ENCODE results near the gene MIDN. TPM values are rescaled to one million over a fixed set of nuclear protein-coding genes. Genes with fewer than 3 reads are reported as not detected.

The MIDN gene
- total RNA-seq, 1 donor from 2014 or later, result 121 TPM

Other genes with a start within 250 kb of the MIDN start
- not detected for gene GRIN3B, start 248.2 kb upstream of the MIDN start, total RNA-seq
- 210 TPM for gene TMEM259, start 227.5 kb upstream of the MIDN start, total RNA-seq
- gene RNU6-2, start 227.1 kb upstream of the MIDN start, total RNA-seq, result not detected
- 223 TPM for gene CNN2, start 222.0 kb upstream of the MIDN start, total RNA-seq
- gene ABCA7, start 208.5 kb upstream of the MIDN start, total RNA-seq, result 21.4 TPM
- gene ARHGAP45, start 181.4 kb upstream of the MIDN start, total RNA-seq, result 20.7 TPM
- gene POLR2E, start 153.2 kb upstream of the MIDN start, total RNA-seq, result 138 TPM
- gene GPX4, start 144.6 kb upstream of the MIDN start, total RNA-seq, result 213 TPM
- 122 TPM for gene SBNO2, start 74.3 kb upstream of the MIDN start, total RNA-seq
- gene STK11, start 42.8 kb upstream of the MIDN start, total RNA-seq, result 51.2 TPM
- 0.73 TPM for gene CBARP, start 10.6 kb upstream of the MIDN start, total RNA-seq
- 144 TPM for gene ATP5F1D, start 6.8 kb upstream of the MIDN start, total RNA-seq
- 524 TPM for gene CIRBP, start 20.7 kb downstream of the MIDN start, total RNA-seq
- gene FAM174C, start 26.9 kb downstream of the MIDN start, total RNA-seq, result 47.5 TPM
- gene EFNA2, start 37.3 kb downstream of the MIDN start, total RNA-seq, result 0.70 TPM
- 93.5 TPM for gene NDUFS7, start 135.3 kb downstream of the MIDN start, total RNA-seq
- gene GAMT, start 153.0 kb downstream of the MIDN start, total RNA-seq, result 9.3 TPM
- 137 TPM for gene DAZAP1, start 159.0 kb downstream of the MIDN start, total RNA-seq
- 1,085 TPM for gene RPS15, start 189.8 kb downstream of the MIDN start, total RNA-seq
- gene APC2, start 201.5 kb downstream of the MIDN start, total RNA-seq, result 0.26 TPM
- 23.9 TPM for gene C19orf25, start 230.6 kb downstream of the MIDN start, total RNA-seq
- 4.5 TPM for gene PCSK4, start 241.8 kb downstream of the MIDN start, total RNA-seq
- gene REEP6, start 242.6 kb downstream of the MIDN start, total RNA-seq, result 50.0 TPM

Data from ureter (tissue), 1 donor.